Lower leg skin (tissue), 3 donors: ENCODE measurements around the gene AKR7A2.

ENCODE experiments used
- CTCF ChIP-seq, 3 donors: fragments of 450-650 bp; IDR thresholded peaks; one replicate each; pipeline ENCODE4 v1.5.1; 2016; ENCODE audit warnings: antibody characterized with exemption in 3 of 3, mild to moderate bottlenecking in 3 of 3, moderate library complexity in 2 of 3
- POLR2A ChIP-seq, 2 donors: fragments of 450-650 bp; IDR thresholded peaks; one replicate each; pipeline ENCODE4 v1.6.1; 2016 to 2017; ENCODE audit warnings: antibody characterized with exemption in 2 of 2, mild to moderate bottlenecking in 1 of 2, moderate library complexity in 1 of 2

- no peak for TF ChIP-seq CTCF (IDR thresholded peaks at IDR 0.05)
- TF ChIP-seq POLR2A (IDR thresholded peaks at IDR 0.05) = no peak
These were observed 27.4 kb upstream of the AKR7A2 start for GRCh38 chr1:19339214-19339861.
